ENCODE results near the gene PRDM10.
A peak's percentile ranks its signal among the peaks of the same experiment; 100 is the strongest.

Gene PRDM10

GRCh38 chr11:129885381-129885780, 117.3 kb downstream of the PRDM10 start:
- Histone ChIP-seq H3K9ac (ENCODE audit: low read depth, low read length) (no peak overlapping the region), H3K79me2 (ENCODE audit: insufficient read depth, low read length) (no peaks in the 10 kb centered on the region; the same call in 1 of the 2 replicates), H3K4me3 (ENCODE audit: low read depth in 1 of 2, low read length in 2 of 2) (no peak overlapping the region), H3K27ac (ENCODE audit: low read length) (no peak overlapping the region), H4K20me1 (ENCODE audit: insufficient read depth, low read length) (no peaks in the 10 kb centered on the region; the same call in 1 of the 2 replicates), H3K4me1 (ENCODE audit: insufficient read depth, low read length) (peaks cover 29% of the 10 kb centered on the region), H3K4me2 (ENCODE audit: insufficient read depth, low read length) (no peak overlapping the region), H2AFZ (ENCODE audit: low read depth, low read length) (no peak overlapping the region), H3K36me3 (ENCODE audit: insufficient read depth, low read length) (peaks cover 96% of the 10 kb centered on the region), H3K9me3 (ENCODE audit: insufficient read depth, low read length, severe bottlenecking) (no peaks in the 10 kb centered on the region), H3K27me3 (ENCODE audit: insufficient read depth, low read length, poor library complexity) (no peaks in the 10 kb centered on the region)
- no peak for TF ChIP-seq EZH2 (IDR thresholded peaks at IDR 0.05; ENCODE audit: borderline replicate concordance, low read depth, low read length, severe bottlenecking)
- TF ChIP-seq CTCF (IDR thresholded peaks at IDR 0.05; ENCODE audit: borderline replicate concordance, extremely low read depth, low read length, poor library complexity, severe bottlenecking), result no peak
- DNase-seq (no peak), ATAC-seq (ENCODE audit: insufficient read depth, low read depth) (no peak)

- H3K27ac ChIP-seq (ENCODE audit: low read length), result no peak overlapping the region
- no peaks in the 10 kb centered on the region for H3K27me3 ChIP-seq (ENCODE audit: insufficient read depth, low read length, poor library complexity)
- ATAC-seq (ENCODE audit: insufficient read depth, low read depth) (no peak), DNase-seq (no peak)
- H3K4me1 ChIP-seq (ENCODE audit: insufficient read depth, low read length), result peaks cover 25% of the 10 kb centered on the region
- no peaks in the 10 kb centered on the region for H3K9me3 ChIP-seq (ENCODE audit: insufficient read depth, low read length, severe bottlenecking)
- no peaks in the 10 kb centered on the region for H3K79me2 ChIP-seq (ENCODE audit: insufficient read depth, low read length)
- H4K20me1 ChIP-seq (ENCODE audit: insufficient read depth, low read length), result peaks cover 3% of the 10 kb centered on the region; the same call in 1 of the 2 replicates
- H3K4me2 ChIP-seq (ENCODE audit: insufficient read depth, low read length), result no peak overlapping the region
- no peak overlapping the region for H2AFZ ChIP-seq (ENCODE audit: low read depth, low read length)
- H3K36me3 ChIP-seq (ENCODE audit: insufficient read depth, low read length), result peaks cover 94% of the 10 kb centered on the region
- TF ChIP-seq CTCF (IDR thresholded peaks at IDR 0.05; ENCODE audit: borderline replicate concordance, extremely low read depth, low read length, poor library complexity, severe bottlenecking) (no peak), EZH2 (IDR thresholded peaks at IDR 0.05; ENCODE audit: borderline replicate concordance, low read depth, low read length, severe bottlenecking) (no peak)
- no peak overlapping the region for H3K4me3 ChIP-seq (ENCODE audit: low read depth in 1 of 2, low read length in 2 of 2)
- no peak overlapping the region for H3K9ac ChIP-seq (ENCODE audit: low read depth, low read length)
Measured at GRCh38 chr11:129884581-129884980, 118.1 kb downstream of the PRDM10 start.

- TF ChIP-seq CTCF (IDR thresholded peaks at IDR 0.05; ENCODE audit: borderline replicate concordance, extremely low read depth, low read length, poor library complexity, severe bottlenecking) (peak; percentile 74), EZH2 (IDR thresholded peaks at IDR 0.05; ENCODE audit: borderline replicate concordance, low read depth, low read length, severe bottlenecking) (no peak)
- Histone ChIP-seq H3K27ac (ENCODE audit: low read length) (no peak overlapping the region), H3K36me3 (ENCODE audit: insufficient read depth, low read length) (peaks cover 98% of the 10 kb centered on the region), H3K79me2 (ENCODE audit: insufficient read depth, low read length) (no peaks in the 10 kb centered on the region), H4K20me1 (ENCODE audit: insufficient read depth, low read length) (peaks cover 3% of the 10 kb centered on the region; the same call in 1 of the 2 replicates), H3K9ac (ENCODE audit: low read depth, low read length) (no peak overlapping the region), H3K4me3 (ENCODE audit: low read depth in 1 of 2, low read length in 2 of 2) (no peak overlapping the region), H3K9me3 (ENCODE audit: insufficient read depth, low read length, severe bottlenecking) (no peaks in the 10 kb centered on the region), H3K27me3 (ENCODE audit: insufficient read depth, low read length, poor library complexity) (no peaks in the 10 kb centered on the region), H3K4me2 (ENCODE audit: insufficient read depth, low read length) (no peak overlapping the region), H3K4me1 (ENCODE audit: insufficient read depth, low read length) (no peaks in the 10 kb centered on the region), H2AFZ (ENCODE audit: low read depth, low read length) (no peak overlapping the region)
- ATAC-seq (ENCODE audit: insufficient read depth, low read depth) (peak; percentile 88), DNase-seq (peak; percentile 58)
Measured at GRCh38 chr11:129881570-129882170, 121.0 kb downstream of the PRDM10 start.
